ENCODE measurements around the gene TSPAN31.

DNA sequence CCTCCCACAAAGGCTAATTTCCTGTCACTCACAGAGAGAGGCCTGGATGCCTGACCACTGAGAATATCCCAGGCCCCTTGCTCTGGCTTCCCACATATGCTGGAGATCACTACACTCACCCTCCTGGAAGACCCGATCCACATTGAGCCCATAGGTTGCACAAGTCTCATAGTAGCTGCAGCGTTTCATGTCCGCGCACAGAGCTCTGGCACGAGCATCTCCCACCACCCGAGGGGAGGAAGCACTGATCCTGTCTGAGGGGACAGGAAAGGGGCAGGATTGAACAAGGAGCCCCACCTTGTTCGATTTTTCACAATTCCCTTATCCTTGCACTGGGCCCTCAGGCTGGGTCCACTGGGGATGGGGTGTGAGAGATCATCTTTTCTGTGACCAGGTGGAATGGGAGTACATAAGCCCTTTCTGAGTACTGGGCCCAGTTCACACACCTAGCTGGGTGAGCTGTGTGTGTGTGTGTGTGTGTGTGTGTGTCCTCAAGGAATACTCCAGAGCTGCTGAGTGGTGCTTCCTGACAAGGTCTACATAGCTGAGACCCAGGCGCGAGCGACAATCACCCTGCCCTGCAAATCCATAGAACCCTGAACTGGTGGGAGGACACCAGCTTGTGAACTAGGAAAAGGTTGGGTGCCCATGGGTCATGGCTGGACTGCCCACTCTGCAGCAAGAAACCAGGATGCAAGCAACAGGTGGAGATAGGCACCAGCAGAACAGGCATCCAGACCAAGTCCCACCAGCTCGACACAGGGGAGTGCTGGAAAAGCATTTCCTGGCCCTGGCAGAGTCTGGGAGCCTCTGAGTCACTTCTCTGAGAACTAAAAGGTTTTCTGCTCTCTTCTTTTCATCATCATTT is 11.9 kb upstream of the TSPAN31 start:
- TF ChIP-seq POLR2AphosphoS5 (IDR thresholded peaks at IDR 0.05; ENCODE audit: low read depth, low read length), result no peak
- TF ChIP-seq, protein P1, sequence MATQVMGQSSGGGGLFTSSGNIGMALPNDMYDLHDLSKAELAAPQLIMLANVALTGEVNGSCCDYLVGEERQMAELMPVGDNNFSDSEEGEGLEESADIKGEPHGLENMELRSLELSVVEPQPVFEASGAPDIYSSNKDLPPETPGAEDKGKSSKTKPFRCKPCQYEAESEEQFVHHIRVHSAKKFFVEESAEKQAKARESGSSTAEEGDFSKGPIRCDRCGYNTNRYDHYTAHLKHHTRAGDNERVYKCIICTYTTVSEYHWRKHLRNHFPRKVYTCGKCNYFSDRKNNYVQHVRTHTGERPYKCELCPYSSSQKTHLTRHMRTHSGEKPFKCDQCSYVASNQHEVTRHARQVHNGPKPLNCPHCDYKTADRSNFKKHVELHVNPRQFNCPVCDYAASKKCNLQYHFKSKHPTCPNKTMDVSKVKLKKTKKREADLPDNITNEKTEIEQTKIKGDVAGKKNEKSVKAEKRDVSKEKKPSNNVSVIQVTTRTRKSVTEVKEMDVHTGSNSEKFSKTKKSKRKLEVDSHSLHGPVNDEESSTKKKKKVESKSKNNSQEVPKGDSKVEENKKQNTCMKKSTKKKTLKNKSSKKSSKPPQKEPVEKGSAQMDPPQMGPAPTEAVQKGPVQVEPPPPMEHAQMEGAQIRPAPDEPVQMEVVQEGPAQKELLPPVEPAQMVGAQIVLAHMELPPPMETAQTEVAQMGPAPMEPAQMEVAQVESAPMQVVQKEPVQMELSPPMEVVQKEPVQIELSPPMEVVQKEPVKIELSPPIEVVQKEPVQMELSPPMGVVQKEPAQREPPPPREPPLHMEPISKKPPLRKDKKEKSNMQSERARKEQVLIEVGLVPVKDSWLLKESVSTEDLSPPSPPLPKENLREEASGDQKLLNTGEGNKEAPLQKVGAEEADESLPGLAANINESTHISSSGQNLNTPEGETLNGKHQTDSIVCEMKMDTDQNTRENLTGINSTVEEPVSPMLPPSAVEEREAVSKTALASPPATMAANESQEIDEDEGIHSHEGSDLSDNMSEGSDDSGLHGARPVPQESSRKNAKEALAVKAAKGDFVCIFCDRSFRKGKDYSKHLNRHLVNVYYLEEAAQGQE (IDR thresholded peaks at IDR 0.05; ENCODE audit: insufficient read depth in 1 of 2, low read depth in 2 of 2, low read length in 2 of 2), result no peak
